ENCODE data around the gene ICE2. TPM values are rescaled to one million over a fixed set of nuclear protein-coding genes. Genes with fewer than 3 reads are reported as not detected.

Gene ICE2
- total RNA-seq, 1 donor from 2014 or later, result 26.5 TPM

- H3K36me3 Mint-ChIP-seq (ENCODE audit: low read depth, unreplicated experiment), result peaks cover 2% of the 10 kb centered on the region
- H3K9me3 ChIP-seq (ENCODE audit: insufficient read depth, low read depth, low read length), result no peaks in the 10 kb centered on the region
- H3K9me3 Mint-ChIP-seq (ENCODE audit: unreplicated experiment), result no peaks in the 10 kb centered on the region
- H3K9ac ChIP-seq (ENCODE audit: low read length), result no peak overlapping the region
- H3K27me3 Mint-ChIP-seq (ENCODE audit: low read depth, unreplicated experiment), result no peaks in the 10 kb centered on the region
- H3K27ac Mint-ChIP-seq (ENCODE audit: unreplicated experiment), result no peak overlapping the region
- H3K36me3 ChIP-seq (ENCODE audit: insufficient read depth, low read length), result peaks cover 4% of the 10 kb centered on the region
- H3K4me1 ChIP-seq (ENCODE audit: insufficient read depth, low read length), result peaks cover 6% of the 10 kb centered on the region
- H3K4me3 ChIP-seq (ENCODE audit: insufficient read depth, low read depth, low read length), result no peak overlapping the region
- no peaks in the 10 kb centered on the region for H3K27me3 ChIP-seq (ENCODE audit: insufficient read depth, low read length)
- no peak overlapping the region for H2AFZ ChIP-seq (ENCODE audit: low read depth, low read length)
- H3K4me3 Mint-ChIP-seq (ENCODE audit: unreplicated experiment), result no peak overlapping the region
- H3K4me2 ChIP-seq (ENCODE audit: low read length), result no peak overlapping the region
- peaks cover 3% of the 10 kb centered on the region for H3K79me2 ChIP-seq (ENCODE audit: insufficient read depth, low read length)
- no peak for TF ChIP-seq CTCF (IDR thresholded peaks at IDR 0.05; ENCODE audit: insufficient read depth, low read depth, low read length)
- no peaks in the 10 kb centered on the region for H4K20me1 ChIP-seq (ENCODE audit: insufficient read depth, low read length)
- DNase-seq (ENCODE audit: low read depth), result no peak
- H3K27ac ChIP-seq (ENCODE audit: low read depth, low read length), result no peak overlapping the region
- FAIRE-seq, result no peak
- H3K4me1 Mint-ChIP-seq (ENCODE audit: low read depth, unreplicated experiment), result peaks cover 7% of the 10 kb centered on the region
These were observed 40.3 kb downstream of the ICE2 start for GRCh38 chr15:60438646-60439045.

- H3K4me3 ChIP-seq (ENCODE audit: insufficient read depth, low read depth, low read length), result no peak overlapping the region
- H3K4me3 Mint-ChIP-seq (ENCODE audit: unreplicated experiment), result no peak overlapping the region
These were observed 50.0 kb downstream of the ICE2 start for GRCh38 chr15:60428935-60429334.

More at GRCh38 chr15:60428935-60429334, 50.0 kb downstream of the ICE2 start:
- H2AFZ ChIP-seq (ENCODE audit: low read depth, low read length), result no peak overlapping the region
- H3K4me1 ChIP-seq (ENCODE audit: insufficient read depth, low read length), result peaks cover 8% of the 10 kb centered on the region
- FAIRE-seq, result no peak
- no peaks in the 10 kb centered on the region for H3K79me2 ChIP-seq (ENCODE audit: insufficient read depth, low read length)
- no peaks in the 10 kb centered on the region for H3K9me3 ChIP-seq (ENCODE audit: insufficient read depth, low read depth, low read length)
- no peaks in the 10 kb centered on the region for H3K27me3 Mint-ChIP-seq (ENCODE audit: low read depth, unreplicated experiment)
- H3K27ac Mint-ChIP-seq (ENCODE audit: unreplicated experiment), result no peak overlapping the region
- no peaks in the 10 kb centered on the region for H3K36me3 Mint-ChIP-seq (ENCODE audit: low read depth, unreplicated experiment)
- H3K27me3 ChIP-seq (ENCODE audit: insufficient read depth, low read length), result no peaks in the 10 kb centered on the region
- no peaks in the 10 kb centered on the region for H4K20me1 ChIP-seq (ENCODE audit: insufficient read depth, low read length)
- peaks cover 20% of the 10 kb centered on the region for H3K4me1 Mint-ChIP-seq (ENCODE audit: low read depth, unreplicated experiment)
- no peak overlapping the region for H3K27ac ChIP-seq (ENCODE audit: low read depth, low read length)
- H3K4me2 ChIP-seq (ENCODE audit: low read length), result no peak overlapping the region
- no peak for DNase-seq (ENCODE audit: low read depth)
- H3K9ac ChIP-seq (ENCODE audit: low read length), result no peak overlapping the region
- no peaks in the 10 kb centered on the region for H3K9me3 Mint-ChIP-seq (ENCODE audit: unreplicated experiment)
- TF ChIP-seq EZH2 (IDR thresholded peaks at IDR 0.05; ENCODE audit: insufficient read depth, low read length), result no peak
- TF ChIP-seq CTCF (IDR thresholded peaks at IDR 0.05; ENCODE audit: insufficient read depth, low read depth, low read length), result no peak
- peaks cover 9% of the 10 kb centered on the region for H3K36me3 ChIP-seq (ENCODE audit: insufficient read depth, low read length)

Measured in astrocyte (in vitro differentiated cells and primary cell).